Activated CD8-positive, alpha-beta memory T cell treated with anti-CD3 and anti-CD28 coated beads, Interleukin-2, amount 50 U/mL, for 24 hours (primary cell): Measurements from ENCODE around the gene ITGA11.

ENCODE experiments used
- DNase-seq: peaks from one replicate; pipeline ENCODE4 v3.0.0-alpha.2; 2020; ENCODE audit errors: extremely low read depth

ITGA11 gene

GRCh38 chr15:68375191-68375631, 56.8 kb downstream of the ITGA11 start:
- DNase-seq: no peak

- no peak for DNase-seq
These were observed 57.7 kb downstream of the ITGA11 start for GRCh38 chr15:68374168-68374745.

- DNase-seq: no peak
These were observed 58.9 kb downstream of the ITGA11 start for GRCh38 chr15:68373028-68373427.

- DNase-seq: no peak
These were observed 59.6 kb downstream of the ITGA11 start for GRCh38 chr15:68372291-68372811.

GRCh38 chr15:68371851-68372250, 60.1 kb downstream of the ITGA11 start:
- no peak for DNase-seq

GRCh38 chr15:68371160-68371559, 60.8 kb downstream of the ITGA11 start:
- no peak for DNase-seq

GRCh38 chr15:68370768-68371151, 61.2 kb downstream of the ITGA11 start:
- DNase-seq: no peak

GRCh38 chr15:68369931-68370767, 61.8 kb downstream of the ITGA11 start:
- DNase-seq: no peak

GRCh38 chr15:68368731-68369435, 63.1 kb downstream of the ITGA11 start:
- no peak for DNase-seq

- DNase-seq: no peak
These were observed 64.0 kb downstream of the ITGA11 start for GRCh38 chr15:68367992-68368391.

- DNase-seq: no peak
These were observed 64.7 kb downstream of the ITGA11 start for GRCh38 chr15:68367226-68367625.

- no peak for DNase-seq
These were observed 65.6 kb downstream of the ITGA11 start for GRCh38 chr15:68366314-68366713.

- no peak for DNase-seq
These were observed 66.2 kb downstream of the ITGA11 start for GRCh38 chr15:68365770-68366169.

- no peak for DNase-seq
These were observed 66.7 kb downstream of the ITGA11 start for GRCh38 chr15:68365140-68365745.

GRCh38 chr15:68364660-68365035, 67.3 kb downstream of the ITGA11 start:
- no peak for DNase-seq

- no peak for DNase-seq
These were observed 67.8 kb downstream of the ITGA11 start for GRCh38 chr15:68364028-68364659.

GRCh38 chr15:68363353-68363752, 68.6 kb downstream of the ITGA11 start:
- DNase-seq: no peak

- DNase-seq: no peak
These were observed 69.3 kb downstream of the ITGA11 start for GRCh38 chr15:68362537-68363126.

- DNase-seq: no peak
These were observed 71.2 kb downstream of the ITGA11 start for GRCh38 chr15:68360721-68361120.

GRCh38 chr15:68356778-68357177, 75.2 kb downstream of the ITGA11 start:
- DNase-seq: no peak

- no peak for DNase-seq
These were observed 77.0 kb downstream of the ITGA11 start for GRCh38 chr15:68354923-68355322.
